AG10803 (cell line): Measurements from ENCODE around the gene PPP1R10.

Experiments used
- DNase-seq: peaks from one replicate; pipeline ENCODE4 v3.0.0; 2010; ENCODE audit warnings: low read depth
- H3K4me3 ChIP-seq: 2 replicates; pipeline ENCODE4 v1.5.1; 2011; ENCODE audit warnings: mild to moderate bottlenecking, low read length, control low read depth
- CTCF ChIP-seq: conservative IDR thresholded peaks from 2 replicates; pipeline ENCODE4 v1.5.1; 2011; ENCODE audit warnings: mild to moderate bottlenecking, low read length, control low read depth, inconsistent platforms

The PPP1R10 gene

GRCh38 chr6:30583921-30584320 lies 33.1 kb downstream of the PPP1R10 start:
- no peak for DNase-seq
- no peak for TF ChIP-seq CTCF
- H3K4me3 ChIP-seq, result no peak overlapping the region

GRCh38 chr6:30578051-30578450 lies 39.0 kb downstream of the PPP1R10 start:
- DNase-seq, result no peak
- TF ChIP-seq CTCF, result no peak
- no peak overlapping the region for H3K4me3 ChIP-seq

GRCh38 chr6:30573113-30573512 lies 43.9 kb downstream of the PPP1R10 start:
- DNase-seq, result no peak
- TF ChIP-seq CTCF, result no peak
- H3K4me3 ChIP-seq, result no peak overlapping the region

GRCh38 chr6:30572148-30572547 lies 44.9 kb downstream of the PPP1R10 start:
- H3K4me3 ChIP-seq, result peak overlapping the region; percentile 98
- TF ChIP-seq CTCF, result no peak
- no peak for DNase-seq

GRCh38 chr6:30571762-30572082 lies 45.3 kb downstream of the PPP1R10 start:
- H3K4me3 ChIP-seq, result peak overlapping the region; percentile 98
- no peak for DNase-seq
- no peak for TF ChIP-seq CTCF

- TF ChIP-seq CTCF, result no peak
- DNase-seq, result peak; percentile 95
- peak within 1 kb of the TSS; percentile 98 for H3K4me3 ChIP-seq
Observed at GRCh38 chr6:30571075-30571761, 45.8 kb downstream of the PPP1R10 start, which contains the start of gene ABCF1. Gene ABCF1, plus strand, starts transcription at chr6:30571442. Its CDS starts 46 bp downstream, at chr6:30571488.

- peak; percentile 13 for DNase-seq
- peak overlapping the region; percentile 87 for H3K4me3 ChIP-seq
- no peak for TF ChIP-seq CTCF
Observed at GRCh38 chr6:30570740-30571074, 46.3 kb downstream of the PPP1R10 start.
